Breast epithelium (tissue), 4 donors: ENCODE measurements around the gene SRGAP2C. TPM values are rescaled to one million over a fixed set of nuclear protein-coding genes. Genes with fewer than 3 reads are reported as not detected.
"Not testable (repeated sequence)": the region's sequence is repeated elsewhere in the genome, so short reads cannot be mapped to it uniquely, and the experiment has no call there.

Experiments
- DNase-seq, 2 donors: peaks; one replicate each; pipeline ENCODE4 v3.0.0-alpha.2; 2019; ENCODE audit warnings: low spot score in 2 of 2
- H3K27ac ChIP-seq, 2 donors: fragments of 200-600 bp; sonication (generic) in 1 of 2; one replicate each; pipeline ENCODE4 v1.5.1; 2016 to 2019; ENCODE audit warnings: mild to moderate bottlenecking in 1 of 2
- H3K27me3 ChIP-seq, 2 donors: fragments of 200-600 bp; sonication (generic) in 1 of 2; one replicate each; pipeline versions ENCODE4 v1.5.1 to v1.6.0; 2017 to 2019; ENCODE audit warnings: control low read depth in 1 of 2, mild to moderate bottlenecking in 1 of 2
- H3K36me3 ChIP-seq: fragments of 200-600 bp; one replicate; pipeline ENCODE4 v1.5.1; 2019
- H3K4me1 ChIP-seq, 2 donors: fragments of 200-600 bp; sonication (generic); one replicate each; pipeline ENCODE4 v1.5.1; 2016 to 2019; ENCODE audit warnings: control low read depth in 1 of 2
- H3K4me3 ChIP-seq, 3 donors: fragments of 200-600 bp; sonication (generic); 1 replicate in 2 of 3; 2 replicates in 1 of 3; pipeline ENCODE4 v1.5.1; 2016 to 2019; ENCODE audit warnings: mild to moderate bottlenecking in 3 of 3, moderate library complexity in 2 of 3
- H3K9me3 ChIP-seq, 2 donors: fragments of 200-600 bp; sonication (generic) in 1 of 2; one replicate each; pipeline ENCODE4 v1.5.1; 2016 to 2019; ENCODE audit warnings: control low read depth in 1 of 2
- intact Hi-C: fragments of 100-400 bp; cut with DNase I; formaldehyde crosslinking; loops from one replicate; pipeline ENCODE4 v1.15.1; 2023; ENCODE audit warnings: low total_unique reads
- total RNA-seq, 3 donors: library from RNA; depleted of rRNA; stranded (reverse); fragments of >200 nt; gene quantifications; one replicate each; pipeline ENCODE4 v1.1.0, GENCODE V29; 2016

The SRGAP2C gene
- total RNA-seq, 3 donors from 2014 or later: 17.0 to 37.0 (median 17.7) TPM

DNA sequence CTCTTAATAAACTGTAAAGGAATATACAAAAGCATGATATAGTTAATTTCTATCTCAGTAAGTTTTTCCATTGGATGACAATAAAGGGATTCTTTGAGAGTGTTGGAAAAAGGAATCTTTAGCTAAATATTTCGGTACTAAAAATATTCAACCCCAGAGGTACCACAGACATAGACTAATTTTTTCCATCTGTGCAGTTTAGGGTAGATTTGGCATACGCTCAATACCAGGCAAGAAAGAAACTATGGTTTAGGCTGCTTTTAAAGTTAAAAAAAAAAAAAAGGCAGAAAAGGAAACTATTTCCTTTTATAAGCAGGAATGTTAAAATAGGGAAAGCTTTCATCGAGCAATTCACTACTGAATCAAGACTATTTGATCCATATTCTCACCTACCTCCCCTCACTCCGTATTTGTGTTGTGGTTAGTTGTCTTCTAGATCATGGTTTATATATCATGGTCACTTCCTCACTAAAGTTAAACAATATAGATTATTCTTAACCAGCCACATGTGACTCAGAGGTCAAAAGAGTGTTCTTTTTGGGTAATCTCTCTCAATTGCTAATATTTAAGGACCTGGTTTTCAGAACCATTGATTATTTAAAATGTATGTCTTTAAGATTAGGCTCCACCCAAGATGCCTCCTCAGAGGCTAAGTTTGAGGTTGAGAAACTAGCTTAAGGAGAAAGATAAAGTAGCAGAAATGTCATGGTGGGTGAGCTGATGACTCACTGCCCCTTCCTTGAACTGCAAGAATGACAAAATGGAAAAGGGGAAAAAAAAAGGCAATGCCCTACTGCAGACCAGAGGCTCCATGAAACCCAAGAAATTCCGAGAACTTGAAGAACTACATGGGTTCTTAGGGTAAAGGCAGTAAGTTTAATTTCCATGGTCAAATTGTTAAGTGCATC, 20.7 kb upstream of the SRGAP2C start:
- H3K4me1 ChIP-seq, DNase-seq, H3K4me3 ChIP-seq, H3K9me3 ChIP-seq, H3K36me3 ChIP-seq, H3K27ac ChIP-seq, intact Hi-C loops, H3K27me3 ChIP-seq: not testable (repeated sequence)

- H3K36me3 ChIP-seq, intact Hi-C loops, DNase-seq, H3K4me3 ChIP-seq, H3K9me3 ChIP-seq, H3K27ac ChIP-seq, H3K4me1 ChIP-seq, H3K27me3 ChIP-seq: not testable (repeated sequence)
Observed at GRCh38 chr1:121165296-121165695, 19.5 kb upstream of the SRGAP2C start.

GRCh38 chr1:121167225-121167738, 17.5 kb upstream of the SRGAP2C start:
- intact Hi-C loops, H3K27ac ChIP-seq: not testable (repeated sequence)

DNA sequence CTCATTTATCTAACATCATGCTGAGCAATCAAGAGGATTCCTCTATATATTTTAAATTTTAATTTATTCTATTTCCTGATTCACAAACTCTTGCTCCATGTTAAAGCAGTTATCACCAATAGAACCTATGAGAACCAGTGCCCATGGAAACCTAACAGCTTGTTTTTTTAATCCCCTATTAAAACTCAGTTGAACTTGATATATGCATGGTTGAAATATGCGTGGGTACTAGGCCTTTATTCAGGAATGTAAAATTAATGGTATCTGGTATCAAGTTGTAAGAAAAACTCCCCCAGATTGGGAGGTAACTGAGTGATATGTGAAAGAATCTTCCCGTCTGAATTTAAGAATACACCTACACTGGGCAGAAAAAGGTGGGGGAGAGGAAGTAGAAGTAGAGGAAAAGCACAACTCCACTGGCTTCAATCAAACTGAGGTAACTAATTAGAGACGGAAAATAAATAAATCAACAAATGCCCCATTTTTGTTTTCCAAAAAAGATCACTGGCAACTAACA, 16.6 kb upstream of the SRGAP2C start:
- H3K27ac ChIP-seq, DNase-seq, H3K27me3 ChIP-seq, intact Hi-C loops, H3K4me1 ChIP-seq, H3K36me3 ChIP-seq, H3K9me3 ChIP-seq, H3K4me3 ChIP-seq: not testable (repeated sequence)

More at GRCh38 chr1:121167225-121167738, 17.5 kb upstream of the SRGAP2C start:
- DNase-seq, H3K4me1 ChIP-seq, H3K36me3 ChIP-seq, H3K9me3 ChIP-seq, H3K4me3 ChIP-seq, H3K27me3 ChIP-seq: not testable (repeated sequence)

GRCh38 chr1:121176649-121177048, 8.1 kb upstream of the SRGAP2C start:
- intact Hi-C loops, H3K4me1 ChIP-seq, H3K27ac ChIP-seq, H3K27me3 ChIP-seq, H3K9me3 ChIP-seq, H3K36me3 ChIP-seq, H3K4me3 ChIP-seq, DNase-seq: not testable (repeated sequence)

DNA sequence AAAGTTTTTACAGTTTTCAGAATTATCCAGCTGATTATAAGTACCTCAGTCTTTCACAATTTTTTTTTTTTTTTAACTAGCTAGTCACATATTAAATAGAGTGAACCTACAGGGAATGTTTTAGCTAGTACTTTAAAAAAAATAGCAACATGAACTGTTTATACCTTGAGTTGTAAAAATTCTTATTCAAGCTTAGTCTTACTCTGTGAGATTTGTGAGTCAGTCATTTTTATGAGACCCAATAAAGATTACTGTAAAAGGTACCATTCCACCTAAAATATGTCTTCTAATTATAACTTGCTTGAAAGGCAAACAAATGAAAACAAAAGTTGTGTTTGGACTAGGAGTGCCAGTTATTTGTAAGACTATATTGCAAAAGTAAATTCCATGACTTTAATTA, 6.6 kb upstream of the SRGAP2C start:
- H3K36me3 ChIP-seq, H3K27ac ChIP-seq, DNase-seq, H3K9me3 ChIP-seq, H3K4me3 ChIP-seq, H3K27me3 ChIP-seq, intact Hi-C loops, H3K4me1 ChIP-seq: not testable (repeated sequence)

DNA sequence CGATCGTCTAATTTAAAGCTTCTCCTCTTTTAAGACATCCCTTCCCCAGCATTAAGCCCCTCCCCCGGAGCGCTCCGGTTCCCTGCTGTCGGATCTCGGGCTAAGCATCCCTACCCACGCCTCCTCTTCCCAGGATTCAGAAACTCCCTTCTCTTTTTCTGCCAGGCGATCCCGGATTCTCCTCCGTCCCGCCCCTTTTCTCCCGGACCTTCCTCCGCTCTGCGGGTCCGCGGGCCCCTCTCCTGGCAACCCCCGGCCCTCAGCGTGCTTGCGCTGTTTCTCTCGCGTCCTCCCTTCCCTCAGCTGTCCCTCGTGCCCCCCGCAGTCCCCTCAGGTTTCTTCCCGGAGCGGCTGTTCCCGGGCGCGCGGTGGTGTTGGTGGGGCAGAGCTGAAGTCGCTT, 908 bp upstream of the SRGAP2C start:
- H3K9me3 ChIP-seq, H3K27me3 ChIP-seq, intact Hi-C loops, H3K36me3 ChIP-seq, H3K4me1 ChIP-seq, DNase-seq, H3K27ac ChIP-seq: not testable (repeated sequence)
- peak overlapping the region; percentile 20 to 59 (median 44) for H3K4me3 ChIP-seq

DNA sequence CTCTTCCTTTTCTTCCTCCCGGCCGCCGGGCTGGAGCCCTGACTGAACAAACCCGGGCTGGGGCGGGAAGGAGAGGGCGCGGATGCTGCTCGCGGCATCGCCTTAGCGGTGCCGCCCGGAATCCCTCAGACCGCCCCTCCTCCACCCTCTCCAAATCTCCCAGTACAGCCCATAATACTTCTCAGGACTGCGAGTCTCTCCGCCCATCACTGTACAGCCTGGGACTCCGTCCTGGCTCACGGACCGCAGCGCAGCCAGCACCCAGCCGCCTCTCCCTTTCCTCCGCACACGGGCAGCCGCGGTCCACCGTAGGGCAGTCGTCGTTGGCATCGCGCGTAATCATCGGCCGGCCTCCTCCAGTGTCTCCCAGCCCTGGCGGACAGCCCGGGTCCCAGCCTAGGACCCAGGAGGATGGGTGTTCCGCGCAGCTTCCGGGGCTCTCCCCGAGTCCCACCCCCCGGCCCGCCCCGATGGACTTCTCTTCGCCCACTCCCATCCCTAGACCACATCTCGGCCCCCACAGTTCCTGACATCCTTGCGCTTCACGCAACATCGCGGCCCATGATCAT, 449 bp downstream of the SRGAP2C start:
- H3K4me1 ChIP-seq, H3K36me3 ChIP-seq, DNase-seq, H3K9me3 ChIP-seq, intact Hi-C loops, H3K27me3 ChIP-seq: not testable (repeated sequence)
- peak overlapping the region; percentile 60 to 88 for H3K27ac ChIP-seq
- peak overlapping the region; percentile 45 to 67 (median 50) for H3K4me3 ChIP-seq

DNA sequence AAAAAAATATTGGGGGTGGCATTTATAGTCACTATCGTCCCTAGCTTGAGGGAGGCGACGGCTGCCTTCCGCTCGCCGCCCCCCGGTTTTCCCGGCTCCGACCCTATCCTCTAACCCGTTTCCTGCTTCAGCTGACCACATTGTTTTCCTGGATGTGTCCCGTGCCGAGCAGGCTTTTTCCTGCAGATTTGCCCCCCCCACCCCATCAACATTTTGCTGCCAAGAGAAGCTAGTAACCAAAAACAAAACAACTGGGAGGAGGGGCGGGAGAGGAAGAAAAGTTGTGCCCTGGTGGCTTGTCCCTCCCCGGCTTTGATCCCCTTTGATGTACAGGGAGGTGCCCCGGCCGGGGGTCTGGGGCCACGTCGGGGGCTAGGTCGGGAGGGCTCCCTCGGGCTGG, 1.4 kb downstream of the SRGAP2C start:
- DNase-seq, H3K36me3 ChIP-seq: not testable (repeated sequence)

DNA sequence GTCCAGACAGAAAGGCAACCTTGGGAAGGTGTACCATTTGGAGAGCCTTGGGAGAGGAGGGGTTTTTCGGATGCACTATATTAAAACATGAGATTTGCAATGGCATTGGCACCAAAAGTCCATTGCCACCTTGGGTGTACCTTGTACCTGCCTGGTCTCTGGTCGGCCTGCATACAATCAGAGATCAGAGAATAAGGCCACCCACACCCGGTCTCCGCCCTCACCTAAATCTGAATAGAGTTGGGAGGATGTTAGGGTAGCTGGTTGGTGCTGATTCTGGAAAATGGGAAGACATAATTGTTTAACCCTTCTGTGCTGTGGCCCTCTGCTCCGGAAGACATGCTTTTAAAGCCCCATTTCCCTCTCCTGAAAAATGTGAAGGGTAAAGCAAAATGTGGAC, 3.1 kb downstream of the SRGAP2C start:
- H3K9me3 ChIP-seq, H3K36me3 ChIP-seq, intact Hi-C loops, H3K27me3 ChIP-seq, H3K4me1 ChIP-seq, DNase-seq, H3K27ac ChIP-seq: not testable (repeated sequence)
- peak overlapping the region in 2 of 3 donors; percentile 13 to 19 for H3K4me3 ChIP-seq

More for the DNA sequence above, 1.4 kb downstream of the SRGAP2C start:
- peak overlapping the region; percentile 26 to 60 (median 32) for H3K4me3 ChIP-seq
- H3K4me1 ChIP-seq, intact Hi-C loops, H3K27me3 ChIP-seq, H3K9me3 ChIP-seq: not testable (repeated sequence)
- peak overlapping the region in 1 of 2 donors; percentile 43 for H3K27ac ChIP-seq

DNA sequence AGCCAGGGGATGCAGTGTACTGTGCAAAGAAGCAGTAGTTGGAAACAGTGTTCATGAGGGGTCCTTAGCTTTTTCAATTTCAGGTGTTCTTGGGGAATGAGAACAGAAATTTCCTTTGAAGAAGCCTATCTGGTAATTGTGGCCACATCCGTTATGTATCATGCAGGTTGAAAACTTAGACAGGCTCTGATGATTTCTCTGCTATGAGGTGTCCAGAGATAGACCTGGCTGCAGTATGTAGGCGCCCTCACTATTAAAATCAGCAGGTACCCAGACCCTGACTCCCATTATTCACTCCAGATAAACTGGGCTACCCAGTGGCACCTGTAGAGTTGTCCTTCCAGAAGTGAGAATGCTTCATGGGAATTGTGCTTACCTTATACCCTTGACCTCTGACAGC, 7.7 kb downstream of the SRGAP2C start:
- DNase-seq, H3K27ac ChIP-seq, H3K4me1 ChIP-seq, H3K36me3 ChIP-seq, H3K4me3 ChIP-seq, H3K9me3 ChIP-seq, intact Hi-C loops, H3K27me3 ChIP-seq: not testable (repeated sequence)

- DNase-seq, H3K27ac ChIP-seq, H3K36me3 ChIP-seq, H3K4me3 ChIP-seq, H3K9me3 ChIP-seq, H3K4me1 ChIP-seq, H3K27me3 ChIP-seq, intact Hi-C loops: not testable (repeated sequence)
Observed at GRCh38 chr1:121197095-121197882, 12.5 kb downstream of the SRGAP2C start.

DNA sequence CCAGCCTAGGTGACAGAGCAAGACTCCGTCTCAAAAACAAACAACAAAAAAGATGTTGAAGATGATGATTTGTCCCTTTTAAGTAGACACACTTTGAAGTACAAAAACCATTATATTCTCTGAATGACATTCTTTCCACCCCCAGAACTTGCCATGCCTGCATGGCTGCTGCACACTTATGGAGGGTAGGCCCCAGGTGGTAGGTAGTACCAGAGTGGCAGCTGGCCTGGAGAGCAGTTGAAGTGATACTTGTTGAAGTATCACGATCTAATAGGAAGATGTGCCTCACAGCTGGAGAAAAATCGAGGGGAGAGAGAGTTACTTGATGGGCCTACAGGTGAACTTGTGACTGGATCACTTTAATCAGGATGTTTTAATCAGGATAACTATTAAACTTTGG, 15.0 kb downstream of the SRGAP2C start:
- not testable (repeated sequence) for H3K27me3 ChIP-seq

More for the DNA sequence above, 15.0 kb downstream of the SRGAP2C start:
- H3K4me1 ChIP-seq, H3K9me3 ChIP-seq, intact Hi-C loops, H3K36me3 ChIP-seq, H3K4me3 ChIP-seq, H3K27ac ChIP-seq, DNase-seq: not testable (repeated sequence)
